Coronary artery (tissue), 2 donors: ENCODE data around the gene FIGNL2.
"Not testable (repeated sequence)": the region's sequence is repeated elsewhere in the genome, so short reads cannot be mapped to it uniquely, and the experiment has no call there.

Experiments
- DNase-seq: peaks from one replicate; pipeline ENCODE4 v3.0.0-alpha.2; 2017; ENCODE audit warnings: low spot score
- H3K27ac ChIP-seq, 2 donors: fragments of 200-600 bp; sonication (generic); one replicate each; pipeline ENCODE4 v1.5.1; 2016 to 2019
- H3K4me3 ChIP-seq: fragments of 200-600 bp; sonication (generic); 2 replicates; pipeline ENCODE4 v1.5.1; 2016; ENCODE audit warnings: mild to moderate bottlenecking, moderate library complexity
- TF ChIP-seq, protein P1 (sequence below): fragments of 200-600 bp; sonication (generic); IDR thresholded peaks from one replicate; pipeline ENCODE4 v1.5.1; 2019; ENCODE audit warnings: antibody characterized with exemption

FIGNL2 gene

DNA sequence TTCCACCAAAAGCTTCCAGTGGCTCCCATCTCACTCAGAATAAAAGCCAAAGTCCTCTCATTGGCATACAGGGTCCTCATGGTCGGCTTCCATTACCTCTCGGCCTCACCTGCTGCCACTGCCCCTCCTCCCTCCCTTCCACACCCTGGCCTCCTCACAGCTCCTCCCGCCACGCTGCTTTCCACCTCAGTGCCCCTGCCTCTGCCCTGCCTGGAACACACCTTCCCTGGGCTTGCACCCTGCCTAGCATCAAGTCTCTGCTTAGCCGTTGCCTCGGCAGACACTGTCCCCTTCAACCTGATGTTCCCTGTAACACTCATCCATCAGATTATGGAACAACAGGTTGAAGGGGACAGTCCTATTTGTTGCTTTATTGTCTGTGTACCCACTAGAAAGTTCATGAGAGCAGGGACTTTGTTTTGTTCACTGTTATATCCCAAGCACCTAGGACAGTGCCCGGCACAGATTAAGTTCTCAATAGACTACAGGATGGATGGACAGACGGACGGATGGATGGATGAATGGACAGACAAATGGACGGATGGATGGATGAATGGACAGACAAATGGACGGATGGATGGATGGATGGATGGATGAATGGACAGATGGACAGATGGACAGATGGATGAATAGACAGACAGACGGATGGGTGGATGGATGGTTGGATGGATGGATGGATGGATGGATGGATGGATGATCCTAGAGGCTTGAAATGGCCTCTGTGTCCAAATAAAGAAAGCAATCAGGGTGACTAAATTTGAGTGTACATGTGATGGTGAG, 14.9 kb downstream of the FIGNL2 start:
- TF ChIP-seq, protein P1, sequence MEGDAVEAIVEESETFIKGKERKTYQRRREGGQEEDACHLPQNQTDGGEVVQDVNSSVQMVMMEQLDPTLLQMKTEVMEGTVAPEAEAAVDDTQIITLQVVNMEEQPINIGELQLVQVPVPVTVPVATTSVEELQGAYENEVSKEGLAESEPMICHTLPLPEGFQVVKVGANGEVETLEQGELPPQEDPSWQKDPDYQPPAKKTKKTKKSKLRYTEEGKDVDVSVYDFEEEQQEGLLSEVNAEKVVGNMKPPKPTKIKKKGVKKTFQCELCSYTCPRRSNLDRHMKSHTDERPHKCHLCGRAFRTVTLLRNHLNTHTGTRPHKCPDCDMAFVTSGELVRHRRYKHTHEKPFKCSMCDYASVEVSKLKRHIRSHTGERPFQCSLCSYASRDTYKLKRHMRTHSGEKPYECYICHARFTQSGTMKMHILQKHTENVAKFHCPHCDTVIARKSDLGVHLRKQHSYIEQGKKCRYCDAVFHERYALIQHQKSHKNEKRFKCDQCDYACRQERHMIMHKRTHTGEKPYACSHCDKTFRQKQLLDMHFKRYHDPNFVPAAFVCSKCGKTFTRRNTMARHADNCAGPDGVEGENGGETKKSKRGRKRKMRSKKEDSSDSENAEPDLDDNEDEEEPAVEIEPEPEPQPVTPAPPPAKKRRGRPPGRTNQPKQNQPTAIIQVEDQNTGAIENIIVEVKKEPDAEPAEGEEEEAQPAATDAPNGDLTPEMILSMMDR = no peak
- Histone ChIP-seq H3K4me3 (no peak overlapping the region), H3K27ac (no peak overlapping the region)
- no peak for DNase-seq

DNA sequence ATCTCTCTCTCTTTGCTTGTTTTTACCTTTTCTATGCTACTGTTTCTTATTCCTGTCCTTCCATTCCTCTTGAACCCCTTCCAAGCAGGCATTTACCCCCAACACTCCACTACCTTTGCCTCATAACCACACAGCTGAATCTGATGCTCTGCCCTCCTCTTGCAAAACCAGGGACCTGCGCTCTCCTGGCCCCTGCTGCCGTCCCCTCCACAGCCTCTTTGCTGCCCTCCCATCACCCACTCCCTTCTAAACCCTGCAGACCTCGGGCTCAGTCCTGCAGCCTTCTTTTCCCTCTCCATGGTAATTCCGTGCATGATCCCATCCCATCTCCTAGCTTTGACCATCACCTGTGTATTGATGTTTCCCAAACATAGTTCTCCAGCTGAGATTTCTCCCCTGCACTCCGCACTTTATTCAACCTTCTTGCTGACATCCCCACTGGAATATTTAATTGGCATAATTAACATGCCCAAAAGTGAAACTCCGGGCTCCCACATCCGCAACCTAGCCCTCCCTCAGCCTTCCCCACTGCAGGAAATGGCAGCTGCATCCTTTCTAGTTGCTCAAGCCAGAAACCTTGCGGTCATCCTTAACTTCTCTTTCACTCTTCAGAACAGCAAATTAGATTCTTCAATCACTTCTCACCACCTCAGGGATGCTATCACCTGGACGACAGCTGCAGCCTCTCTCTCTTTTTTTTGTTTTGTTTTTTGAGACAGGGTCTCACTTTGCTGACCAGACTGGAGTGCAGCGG, 16.0 kb downstream of the FIGNL2 start:
- no peak overlapping the region for H3K4me3 ChIP-seq
- TF ChIP-seq, protein P1 = no peak
- H3K27ac ChIP-seq = no peak overlapping the region
- DNase-seq = no peak

DNA sequence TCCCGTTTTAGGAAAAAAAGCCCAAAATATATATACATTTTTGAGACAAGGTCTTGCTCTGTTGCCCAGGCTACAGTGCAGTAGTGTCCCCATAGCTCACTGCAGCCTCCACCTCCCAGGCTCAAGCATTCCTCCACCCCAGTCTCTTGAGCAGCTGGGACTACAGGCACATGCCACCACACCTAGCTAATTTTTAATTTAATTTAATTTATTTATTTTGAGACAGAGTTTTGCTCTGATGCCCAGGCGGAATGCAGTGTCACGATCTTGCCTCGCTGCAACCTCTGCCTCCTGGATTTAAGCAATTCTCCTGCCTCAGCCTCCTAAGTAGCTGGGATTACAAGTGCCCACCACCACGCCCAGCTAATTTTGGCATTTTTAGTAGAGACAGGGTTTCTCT, 16.7 kb downstream of the FIGNL2 start:
- not testable (repeated sequence) for DNase-seq, H3K27ac ChIP-seq, H3K4me3 ChIP-seq

DNA sequence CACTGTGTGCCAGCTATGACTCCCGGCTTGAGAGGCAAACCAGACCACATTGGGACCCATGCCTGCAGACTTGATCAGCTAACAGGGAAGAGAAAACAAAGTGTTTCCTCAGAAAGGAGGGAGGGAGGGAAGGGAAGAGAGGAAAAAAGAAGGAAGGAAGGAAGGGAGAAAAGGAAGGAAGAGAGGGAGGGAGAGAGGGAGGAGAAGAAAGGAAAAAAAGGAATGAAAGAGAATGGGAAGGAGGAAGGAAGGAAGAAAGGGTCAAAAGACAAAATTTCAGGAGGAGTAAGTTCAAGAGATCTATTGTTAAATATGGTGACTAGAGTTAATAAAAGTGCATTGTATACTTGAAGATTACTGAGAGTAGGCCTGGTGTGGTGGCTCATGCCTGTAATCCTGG, 18.9 kb downstream of the FIGNL2 start:
- DNase-seq = no peak
- Histone ChIP-seq H3K4me3 (no peak overlapping the region), H3K27ac (no peak overlapping the region)
- TF ChIP-seq, protein P1 = no peak

DNA sequence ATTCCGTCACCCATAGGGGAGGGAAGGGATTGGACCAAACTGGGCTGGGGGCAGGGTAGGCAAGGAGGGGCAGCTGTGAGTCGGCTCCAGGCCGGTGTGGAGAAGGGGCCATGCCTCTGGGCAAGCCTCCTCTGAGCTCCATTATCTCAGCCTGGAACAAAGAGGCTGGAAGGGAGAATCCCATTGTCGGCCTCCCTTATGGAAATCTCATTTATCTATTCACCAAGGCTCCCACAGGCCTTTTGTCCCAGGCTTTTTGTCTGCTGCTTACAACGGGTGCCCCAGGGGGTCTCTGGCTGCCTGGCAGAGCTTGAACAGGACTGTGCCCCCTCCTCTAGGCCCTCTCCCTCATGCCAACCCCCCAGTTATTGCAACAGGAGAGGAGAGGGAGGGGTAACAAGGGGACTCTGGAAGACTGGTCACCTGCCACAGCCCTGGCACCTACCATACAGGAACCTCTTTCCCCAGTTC, 19.5 kb downstream of the FIGNL2 start:
- H3K4me3 ChIP-seq = no peak overlapping the region
- no peak for DNase-seq
- TF ChIP-seq, protein P1 = no peak
- no peak overlapping the region for H3K27ac ChIP-seq

DNA sequence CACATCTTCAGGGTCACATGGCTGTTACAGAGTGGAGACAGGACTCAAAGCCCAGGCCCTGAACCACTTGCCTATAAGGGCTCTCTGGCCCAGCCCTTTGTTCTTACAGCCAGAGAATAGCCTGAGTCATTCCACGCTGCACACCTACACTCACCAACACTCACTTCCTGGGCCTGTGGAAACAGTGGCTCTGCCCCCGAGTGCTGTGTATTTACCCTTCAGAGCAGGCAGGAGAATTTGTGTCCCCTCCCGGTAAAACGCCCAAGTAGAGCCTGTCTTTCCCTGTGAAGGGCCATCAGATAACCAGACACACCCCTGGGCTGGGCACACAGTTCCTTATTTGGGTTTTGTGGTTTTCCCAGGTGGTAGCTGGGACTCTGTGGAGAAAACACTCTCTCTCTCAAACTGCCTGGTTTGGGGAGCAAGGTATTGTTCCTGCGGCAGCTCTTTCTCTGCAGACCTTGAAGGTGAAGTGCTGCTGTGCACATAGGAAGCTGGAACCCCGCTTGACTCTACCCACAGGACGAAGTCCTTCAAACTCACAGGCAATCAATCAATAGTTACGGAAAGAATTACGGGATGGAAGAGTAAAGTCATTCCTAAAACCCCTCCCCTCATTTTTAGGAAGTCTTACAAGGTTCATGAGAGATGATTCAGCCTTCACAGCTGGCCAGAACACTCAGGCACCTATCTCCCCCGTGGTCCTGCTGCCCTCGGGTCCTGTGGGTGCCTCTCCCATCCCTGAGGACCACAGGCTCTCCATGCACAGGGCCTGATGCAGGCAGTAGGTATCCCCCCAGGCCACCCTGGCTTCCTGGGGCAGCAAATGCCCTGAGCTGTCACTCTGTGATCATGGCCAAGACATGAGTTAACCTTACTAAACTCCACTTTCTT, 20.3 kb downstream of the FIGNL2 start:
- TF ChIP-seq, protein P1 = no peak
- no peak overlapping the region for H3K4me3 ChIP-seq
- H3K27ac ChIP-seq = no peak overlapping the region
- no peak for DNase-seq

DNA sequence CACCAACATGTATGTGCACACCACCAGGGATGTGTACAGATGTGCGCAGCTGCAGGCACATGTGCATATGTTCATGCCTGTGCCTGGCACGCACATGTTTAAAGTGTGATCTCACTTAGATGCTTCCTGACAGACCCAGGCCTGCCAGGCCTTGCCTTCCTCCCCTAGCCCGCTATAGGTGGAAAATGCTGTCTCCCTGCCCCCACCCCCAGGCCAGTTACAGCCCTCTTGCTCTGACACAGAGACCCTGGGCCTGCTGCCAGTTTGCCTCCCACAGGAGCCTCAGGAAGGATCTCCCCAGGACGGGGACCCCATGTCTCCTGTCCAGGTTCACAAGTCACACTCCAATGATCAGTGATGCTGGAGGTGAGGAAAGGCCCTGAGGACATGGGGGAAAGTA, 21.6 kb downstream of the FIGNL2 start:
- DNase-seq = no peak
- Histone ChIP-seq H3K4me3 (no peak overlapping the region), H3K27ac (no peak overlapping the region)
- TF ChIP-seq, protein P1 = no peak
